ENCODE measurements around the gene OGA. TPM values are rescaled to one million over a fixed set of nuclear protein-coding genes. Genes with fewer than 3 reads are reported as not detected.
A peak's percentile ranks its signal among the peaks of the same experiment; 100 is the strongest.

The OGA gene
- total and polyA plus RNA-seq, 4 experiments from 2014 or later: 26.6 to 325 (median 178) TPM

DNA sequence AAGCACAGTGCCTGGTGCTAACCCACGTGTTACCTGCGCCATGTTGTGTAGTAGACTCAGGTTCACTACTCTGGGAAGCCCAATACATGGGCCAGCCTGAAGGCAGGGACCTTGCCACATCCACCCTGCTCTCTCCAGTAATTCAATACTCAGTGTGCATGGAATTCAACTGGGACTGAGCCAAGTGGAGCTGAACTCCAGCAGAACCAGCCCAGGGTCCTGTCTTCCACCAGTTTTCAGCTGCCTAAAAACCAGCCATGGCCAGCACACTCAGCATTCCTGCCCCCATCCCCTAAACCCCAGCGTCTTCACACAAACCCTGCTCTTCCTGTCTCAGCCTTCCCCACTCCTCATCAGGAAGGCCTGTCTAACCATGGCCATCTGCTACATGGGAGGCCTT is 57.7 kb downstream of the OGA start:
- Histone ChIP-seq H3K36me3 (ENCODE audit: insufficient read depth, low read length) (no peaks in the 10 kb centered on the region), H3K27ac (ENCODE audit: low read depth, low read length) (no peak overlapping the region), H3K27me3 (ENCODE audit: insufficient read depth, low read length) (no peaks in the 10 kb centered on the region), H3K9me3 (ENCODE audit: control insufficient read depth in 1 of 2, low read length in 2 of 2) (no peaks in the 10 kb centered on the region), H3K4me3 (ENCODE audit: low read length in 2 of 2) (no peak overlapping the region), H3K4me1 (ENCODE audit: insufficient read depth, low read length) (no peaks in the 10 kb centered on the region)
- no peaks in the 10 kb centered on the region for H3K9me3 Mint-ChIP-seq
- no peak overlapping the region for H3K27ac Mint-ChIP-seq
- CTCF ChIA-PET (ENCODE audit: partially characterized antibody): no interaction called here
- POLR2A ChIA-PET (ENCODE audit: partially characterized antibody): no interaction called here
- H3K27me3 Mint-ChIP-seq: peaks cover 3 to 13% of the 10 kb centered on the region in 2 donors
- intact Hi-C loops (cut with micrococcal nuclease): no loop called here
- DNase-seq: no peak
- H3K4me3 Mint-ChIP-seq: no peak overlapping the region
- no peaks in the 10 kb centered on the region for H3K36me3 Mint-ChIP-seq
- H3K4me1 Mint-ChIP-seq: no peaks in the 10 kb centered on the region

DNA sequence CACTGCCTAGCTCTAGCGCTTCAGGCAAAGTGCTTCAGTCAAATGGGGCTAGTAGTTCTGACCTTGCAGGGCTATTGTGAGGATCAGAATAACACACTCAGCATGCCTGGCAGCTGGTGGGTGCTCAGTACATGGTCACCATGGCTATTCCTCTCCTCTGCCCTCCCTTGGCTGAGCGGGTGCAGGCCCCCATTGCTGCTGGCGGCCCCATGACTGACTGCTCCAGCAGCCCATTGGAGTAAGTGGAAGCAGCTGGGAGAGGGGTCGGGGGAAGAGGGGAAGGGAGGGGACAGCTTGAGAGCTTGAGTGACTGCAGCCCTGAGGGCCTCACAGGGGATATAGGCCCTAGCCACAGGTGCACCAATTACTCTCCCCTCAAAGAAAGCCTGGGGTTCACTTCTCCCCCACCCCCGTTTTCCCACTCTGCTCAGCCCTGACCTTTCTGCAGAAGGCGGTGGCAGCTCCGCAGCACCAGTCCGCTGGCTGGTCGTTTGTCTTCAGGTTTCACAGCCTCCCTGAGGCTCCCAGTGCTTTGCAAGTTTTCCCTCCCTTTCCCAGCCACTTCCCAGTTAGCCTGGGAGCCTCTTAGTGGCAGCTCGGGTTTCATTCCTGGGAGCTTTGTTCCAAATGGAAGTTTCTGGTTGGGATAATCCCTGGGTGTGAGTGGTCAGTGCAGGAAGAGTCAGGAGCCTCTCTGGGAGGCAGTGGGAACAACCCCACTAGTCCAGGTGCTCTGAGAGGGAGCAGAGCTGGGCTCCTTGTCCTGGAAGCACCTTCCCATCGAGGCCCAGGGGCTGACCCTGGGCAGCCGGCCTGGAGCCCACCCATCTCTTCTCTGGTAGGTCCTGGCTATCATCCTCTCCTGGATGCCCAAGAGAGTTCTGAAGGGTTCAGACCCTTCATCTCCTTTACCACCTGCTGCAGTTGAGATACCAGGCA is 58.7 kb downstream of the OGA start:
- ChIA-PET CTCF (ENCODE audit: partially characterized antibody) (no interaction called here), POLR2A (ENCODE audit: partially characterized antibody) (no interaction called here)
- H3K9me3 Mint-ChIP-seq: no peaks in the 10 kb centered on the region

DNA sequence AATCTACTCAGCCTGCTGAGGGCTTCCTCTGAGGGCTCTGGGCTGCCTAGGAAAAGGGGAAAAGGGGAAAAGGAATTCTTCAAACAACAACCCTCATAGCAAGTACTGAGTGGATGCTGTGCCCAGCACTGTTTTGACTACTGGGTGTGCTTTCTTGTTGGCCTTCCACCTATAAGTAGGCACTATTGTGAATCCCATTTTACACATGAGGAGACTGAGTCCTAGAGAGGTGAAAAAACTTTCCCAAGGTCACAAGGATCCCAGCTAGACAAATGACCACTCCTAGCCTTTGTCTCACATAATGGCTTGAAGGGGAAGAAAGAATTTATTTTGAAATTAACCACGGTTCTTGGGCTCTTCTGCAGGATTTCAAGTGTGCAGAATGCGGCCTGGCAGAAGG is 59.4 kb downstream of the OGA start:
- no peaks in the 10 kb centered on the region for H3K9me3 Mint-ChIP-seq
- peaks cover 2 to 18% of the 10 kb centered on the region in 2 donors for H3K27me3 Mint-ChIP-seq
- no peak for DNase-seq
- CTCF ChIA-PET (ENCODE audit: partially characterized antibody): no interaction called here
- H3K36me3 Mint-ChIP-seq: no peaks in the 10 kb centered on the region
- H3K4me1 Mint-ChIP-seq: no peaks in the 10 kb centered on the region
- no peaks in the 10 kb centered on the region for H3K4me1 ChIP-seq (ENCODE audit: insufficient read depth, low read length)
- no peak overlapping the region for H3K27ac Mint-ChIP-seq
- H3K27ac ChIP-seq (ENCODE audit: low read depth, low read length): no peak overlapping the region
- H3K4me3 ChIP-seq (ENCODE audit: low read length in 2 of 2): no peak overlapping the region
- H3K9me3 ChIP-seq (ENCODE audit: control insufficient read depth in 1 of 2, low read length in 2 of 2): no peaks in the 10 kb centered on the region
- H3K27me3 ChIP-seq (ENCODE audit: insufficient read depth, low read length): no peaks in the 10 kb centered on the region
- intact Hi-C loops (cut with micrococcal nuclease): no loop called here
- no peak overlapping the region for H3K4me3 Mint-ChIP-seq
- POLR2A ChIA-PET (ENCODE audit: partially characterized antibody): no interaction called here
- H3K36me3 ChIP-seq (ENCODE audit: insufficient read depth, low read length): no peaks in the 10 kb centered on the region

More for the DNA sequence above, 58.7 kb downstream of the OGA start:
- Histone ChIP-seq H3K27me3 (ENCODE audit: insufficient read depth, low read length) (no peaks in the 10 kb centered on the region), H3K4me1 (ENCODE audit: insufficient read depth, low read length) (no peaks in the 10 kb centered on the region), H3K9me3 (ENCODE audit: control insufficient read depth in 1 of 2, low read length in 2 of 2) (no peaks in the 10 kb centered on the region), H3K4me3 (ENCODE audit: low read length in 2 of 2) (no peak overlapping the region), H3K27ac (ENCODE audit: low read depth, low read length) (no peak overlapping the region), H3K36me3 (ENCODE audit: insufficient read depth, low read length) (no peaks in the 10 kb centered on the region)
- H3K4me3 Mint-ChIP-seq: no peak overlapping the region
- H3K27ac Mint-ChIP-seq: no peak overlapping the region
- H3K27me3 Mint-ChIP-seq: peaks cover 2 to 17% of the 10 kb centered on the region in 2 donors
- no peaks in the 10 kb centered on the region for H3K36me3 Mint-ChIP-seq
- intact Hi-C loops (cut with micrococcal nuclease): no loop called here
- no peak for DNase-seq
- no peaks in the 10 kb centered on the region for H3K4me1 Mint-ChIP-seq

DNA sequence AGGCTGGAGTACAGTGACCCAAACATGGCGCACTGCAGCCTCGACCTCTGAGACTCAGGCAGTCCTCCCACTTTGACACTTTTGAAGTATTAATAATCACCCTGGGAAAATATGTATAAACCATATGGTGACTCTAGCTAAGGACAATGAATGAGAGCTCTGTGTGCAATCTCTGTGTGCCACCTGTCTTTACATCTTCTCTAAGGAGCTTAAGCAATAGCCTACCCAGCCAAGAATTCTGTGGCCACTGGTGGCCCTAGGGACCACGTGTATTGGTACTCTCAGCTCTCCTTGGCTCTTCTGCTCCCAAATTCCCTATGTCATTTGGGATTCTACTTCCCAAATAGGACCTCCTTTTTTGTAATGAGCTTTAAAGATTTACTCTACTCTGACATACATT is 66.0 kb downstream of the OGA start:
- no peaks in the 10 kb centered on the region for H3K4me1 ChIP-seq (ENCODE audit: insufficient read depth, low read length)
- DNase-seq: no peak
- Mint-ChIP-seq H3K9me3 (no peaks in the 10 kb centered on the region), H3K27ac (no peak overlapping the region), H3K4me1 (no peaks in the 10 kb centered on the region), H3K27me3 (peaks cover 9 to 14% of the 10 kb centered on the region in 2 donors), H3K4me3 (no peak overlapping the region), H3K36me3 (no peaks in the 10 kb centered on the region)
- ChIA-PET POLR2A (ENCODE audit: partially characterized antibody) (no interaction called here), CTCF (ENCODE audit: partially characterized antibody) (interaction anchor here (0.7 to 1.5 kb wide), 4 partner anchors 16 to 1543 kb away, joined by 3 to 5 read pairs (median 3); no protein-coding TSS in a partner anchor)
- no peaks in the 10 kb centered on the region for H3K36me3 ChIP-seq (ENCODE audit: insufficient read depth, low read length)
- no peak overlapping the region for H3K27ac ChIP-seq (ENCODE audit: low read depth, low read length)
- no peak overlapping the region for H3K4me3 ChIP-seq (ENCODE audit: low read length in 2 of 2)
- H3K27me3 ChIP-seq (ENCODE audit: insufficient read depth, low read length): no peaks in the 10 kb centered on the region
- H3K9me3 ChIP-seq (ENCODE audit: control insufficient read depth in 1 of 2, low read length in 2 of 2): no peaks in the 10 kb centered on the region
- intact Hi-C loops (cut with micrococcal nuclease): no loop called here

DNA sequence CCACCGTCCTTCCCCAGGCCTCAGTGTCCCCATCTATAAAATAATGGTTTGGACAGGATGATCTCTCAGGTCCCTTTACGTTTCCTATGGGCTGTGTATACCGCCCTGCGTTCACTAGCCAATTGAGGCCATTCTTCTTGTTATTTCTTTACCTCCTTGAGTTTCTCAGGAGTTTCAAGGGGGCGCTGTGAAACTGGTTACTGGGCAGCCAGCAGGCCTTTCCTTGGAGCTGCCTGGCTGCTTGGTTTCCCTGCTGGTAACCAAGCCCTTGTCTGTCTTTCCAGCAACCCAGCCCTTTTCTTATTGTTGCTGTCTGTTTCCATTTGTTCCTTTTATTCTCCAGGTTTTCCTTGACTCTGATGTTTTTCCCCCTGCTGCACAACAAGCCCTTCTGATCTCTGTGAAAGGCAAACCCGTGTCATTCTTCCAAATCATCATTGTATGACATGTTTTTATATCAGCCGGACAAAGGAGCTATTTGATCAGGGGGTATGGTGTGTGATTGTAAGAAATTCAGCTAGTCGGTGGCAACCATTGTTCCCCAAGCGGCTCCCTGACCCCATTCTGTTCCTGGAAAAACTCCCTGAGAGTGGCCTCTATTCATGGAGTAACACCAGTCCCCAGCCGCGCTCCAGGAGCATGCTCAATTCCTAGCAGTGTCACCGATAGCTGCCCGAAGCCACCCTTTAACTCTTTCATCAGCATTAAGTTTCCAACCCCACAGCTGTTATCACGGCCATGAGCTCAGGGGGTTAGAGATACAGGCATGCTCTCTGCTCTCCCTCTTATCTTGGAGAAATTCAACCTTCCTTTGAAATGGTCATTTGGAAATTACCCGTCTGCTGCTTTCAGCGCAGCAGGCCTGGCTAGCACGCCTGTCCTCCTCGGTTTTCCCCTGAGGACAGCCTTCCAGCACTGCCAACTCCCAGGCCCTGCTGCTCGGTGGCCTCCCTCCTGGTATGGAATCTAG is 68.9 kb downstream of the OGA start:
- Histone ChIP-seq H3K4me1 (ENCODE audit: insufficient read depth, low read length) (no peaks in the 10 kb centered on the region), H3K27me3 (ENCODE audit: insufficient read depth, low read length) (no peaks in the 10 kb centered on the region), H3K9me3 (ENCODE audit: control insufficient read depth in 1 of 2, low read length in 2 of 2) (no peaks in the 10 kb centered on the region), H3K27ac (ENCODE audit: low read depth, low read length) (no peak overlapping the region), H3K4me3 (ENCODE audit: low read length in 2 of 2) (no peak overlapping the region), H3K36me3 (ENCODE audit: insufficient read depth, low read length) (no peaks in the 10 kb centered on the region)
- H3K4me1 Mint-ChIP-seq: no peaks in the 10 kb centered on the region
- H3K9me3 Mint-ChIP-seq: no peaks in the 10 kb centered on the region
- DNase-seq: no peak
- POLR2A ChIA-PET (ENCODE audit: partially characterized antibody): no interaction called here
- no peaks in the 10 kb centered on the region for H3K36me3 Mint-ChIP-seq
- peaks cover 7 to 12% of the 10 kb centered on the region in 2 donors for H3K27me3 Mint-ChIP-seq
- intact Hi-C loops (cut with micrococcal nuclease): no loop called here
- no peak overlapping the region for H3K4me3 Mint-ChIP-seq
- H3K27ac Mint-ChIP-seq: no peak overlapping the region
- CTCF ChIA-PET (ENCODE audit: partially characterized antibody): no interaction called here

DNA sequence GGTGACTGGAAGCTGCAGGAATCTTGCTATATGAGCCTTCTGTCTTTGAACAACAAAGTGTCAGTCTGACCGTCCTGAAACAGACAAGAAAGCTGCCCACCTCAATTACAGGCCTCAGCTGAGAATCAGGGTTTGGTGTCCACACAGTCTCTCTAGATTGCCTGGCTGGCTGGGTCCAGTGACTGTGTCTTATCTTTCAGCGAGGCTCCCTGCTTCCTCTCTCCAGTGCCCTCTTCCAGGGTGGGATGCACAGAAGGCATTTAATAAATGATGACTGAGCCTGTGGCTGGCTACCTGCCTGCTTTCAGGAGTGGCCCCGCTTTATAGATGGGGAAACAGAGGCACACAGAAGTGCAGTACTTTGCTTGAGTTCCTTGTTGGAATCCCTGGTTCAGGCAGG is 69.7 kb downstream of the OGA start:
- no peaks in the 10 kb centered on the region for H3K36me3 ChIP-seq (ENCODE audit: insufficient read depth, low read length)
- POLR2A ChIA-PET (ENCODE audit: partially characterized antibody): no interaction called here
- intact Hi-C loops (cut with micrococcal nuclease): no loop called here
- Mint-ChIP-seq H3K9me3 (no peaks in the 10 kb centered on the region), H3K36me3 (no peaks in the 10 kb centered on the region), H3K4me3 (no peak overlapping the region), H3K27ac (no peak overlapping the region), H3K27me3 (peaks cover 8 to 9% of the 10 kb centered on the region in 2 donors), H3K4me1 (no peaks in the 10 kb centered on the region)
- H3K9me3 ChIP-seq (ENCODE audit: control insufficient read depth in 1 of 2, low read length in 2 of 2): no peaks in the 10 kb centered on the region
- no peak for DNase-seq
- H3K27me3 ChIP-seq (ENCODE audit: insufficient read depth, low read length): no peaks in the 10 kb centered on the region
- H3K4me3 ChIP-seq (ENCODE audit: low read length in 2 of 2): no peak overlapping the region
- H3K4me1 ChIP-seq (ENCODE audit: insufficient read depth, low read length): no peaks in the 10 kb centered on the region
- CTCF ChIA-PET (ENCODE audit: partially characterized antibody): no interaction called here
- H3K27ac ChIP-seq (ENCODE audit: low read depth, low read length): no peak overlapping the region

DNA sequence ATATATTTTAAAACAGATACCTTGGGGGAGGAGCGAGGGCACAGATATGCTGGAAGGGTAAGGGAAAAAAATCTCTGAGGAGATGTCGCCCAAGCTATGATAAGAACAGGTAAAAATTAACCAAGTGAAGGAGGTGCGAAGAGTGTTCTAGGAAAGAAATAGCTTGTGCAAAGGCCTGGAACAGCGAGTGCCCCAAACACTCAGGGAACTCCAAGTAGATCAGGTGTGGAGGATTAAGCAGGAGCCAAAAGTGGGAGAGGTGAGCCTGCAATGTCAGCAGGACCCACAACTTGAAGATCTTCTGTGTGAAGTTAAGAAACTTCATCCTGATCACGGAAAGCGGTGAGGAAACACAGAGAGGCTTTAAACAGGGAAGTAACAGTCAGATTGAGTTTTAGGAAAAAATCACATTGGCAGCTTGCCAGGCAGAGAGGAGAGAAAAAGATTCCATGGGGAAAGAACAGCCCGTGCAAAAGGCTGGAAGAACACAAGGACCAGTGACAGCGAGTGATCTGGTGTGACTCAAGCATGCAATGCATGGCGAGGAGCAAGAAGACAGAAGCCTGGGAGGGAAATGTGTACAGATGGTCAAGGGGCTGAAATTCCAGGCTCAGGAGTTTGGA is 73.1 kb downstream of the OGA start:
- Mint-ChIP-seq H3K4me3 (no peak overlapping the region), H3K27me3 (peaks cover 5 to 11% of the 10 kb centered on the region in 2 donors), H3K36me3 (no peaks in the 10 kb centered on the region), H3K4me1 (no peaks in the 10 kb centered on the region), H3K27ac (peak overlapping the region in 1 of 7 donors; percentile 0), H3K9me3 (no peaks in the 10 kb centered on the region)
- intact Hi-C loops (cut with micrococcal nuclease): no loop called here
- no peak for DNase-seq
- CTCF ChIA-PET (ENCODE audit: partially characterized antibody): no interaction called here
- Histone ChIP-seq H3K36me3 (ENCODE audit: insufficient read depth, low read length) (no peaks in the 10 kb centered on the region), H3K4me3 (ENCODE audit: low read length in 2 of 2) (no peak overlapping the region), H3K9me3 (ENCODE audit: control insufficient read depth in 1 of 2, low read length in 2 of 2) (no peaks in the 10 kb centered on the region), H3K4me1 (ENCODE audit: insufficient read depth, low read length) (no peaks in the 10 kb centered on the region), H3K27ac (ENCODE audit: low read depth, low read length) (no peak overlapping the region), H3K27me3 (ENCODE audit: insufficient read depth, low read length) (no peaks in the 10 kb centered on the region)
- POLR2A ChIA-PET (ENCODE audit: partially characterized antibody): no interaction called here
